ENCODE data around the gene PLA2R1. TPM values are rescaled to one million over a fixed set of nuclear protein-coding genes. Genes with fewer than 3 reads are reported as not detected.
"Not testable (repeated sequence)": the region's sequence is repeated elsewhere in the genome, so short reads cannot be mapped to it uniquely, and the experiment has no call there.

Gene PLA2R1
- total and polyA plus RNA-seq, 2 of the 4 experiments (the other 2 are of a cell fraction), result 0.43 to 0.54 TPM

GRCh38 chr2:159971365-159972152 is 90.9 kb downstream of the PLA2R1 start:
- CTCF ChIA-PET, result no interaction called here
- no peak overlapping the region for H3K4me3 ChIP-seq (ENCODE audit: insufficient read depth, low read depth, low read length)
- peaks cover 2% of the 10 kb centered on the region; the same call in 1 of the 2 replicates for H3K27me3 ChIP-seq (ENCODE audit: control insufficient read depth, insufficient read depth, low read length)
- H2AK9ac ChIP-seq (replicated peaks; ENCODE audit: low read depth, low read length, poor library complexity), result no peak overlapping the region
- no peak overlapping the region for H3K14ac ChIP-seq (replicated peaks; ENCODE audit: low read depth, low read length)
- H2AK5ac ChIP-seq (ENCODE audit: low read depth, low read length), result no peak overlapping the region
- BruUV-seq (replicated peaks), result no TSS peak
- DNase-seq, result no peak
- no peak overlapping the region for H2BK15ac ChIP-seq (ENCODE audit: low read depth, low read length)
- H3K18ac ChIP-seq (ENCODE audit: low read depth, low read length), result no peak overlapping the region
- H3K9me1 ChIP-seq (ENCODE audit: insufficient read depth, low read length), result no peaks in the 10 kb centered on the region
- no peak for TF ChIP-seq RFX5 (IDR thresholded peaks at IDR 0.05; ENCODE audit: low read depth, low read length)
- TF ChIP-seq MAFK (IDR thresholded peaks at IDR 0.05; ENCODE audit: low read depth, low read length), result peak; percentile 74
- no peak for ATAC-seq (ENCODE audit: low read depth)
- intact Hi-C loops (cut with micrococcal nuclease), result no loop called here
- no peak overlapping the region for H4K91ac ChIP-seq (ENCODE audit: insufficient read depth, low read depth, low read length)
- H2BK5ac ChIP-seq (ENCODE audit: low read depth, low read length, poor library complexity, severe bottlenecking), result no peak overlapping the region
- H3K9ac ChIP-seq (ENCODE audit: low read depth, low read length), result no peak overlapping the region
- H3K36me3 ChIP-seq (ENCODE audit: control insufficient read depth, insufficient read depth, low read length), result no peaks in the 10 kb centered on the region
- H4K8ac ChIP-seq (ENCODE audit: low read depth in 2 of 2, low read length in 2 of 2), result no peak overlapping the region
- in situ Hi-C loops (cut with MboI; ENCODE audit: low sequenced_read_pairs), result loop anchor here (25.0 kb wide), 1 partner anchor 1084 kb away; no protein-coding TSS in a partner anchor
- no peak overlapping the region for H2BK120ac ChIP-seq (ENCODE audit: low read depth, low read length)
- no peaks in the 10 kb centered on the region for H3K4me1 ChIP-seq (ENCODE audit: control insufficient read depth, insufficient read depth, low read length)
- POLR2A ChIA-PET (ENCODE audit: unreplicated experiment), result no interaction called here
- H2BK20ac ChIP-seq (ENCODE audit: low read depth, low read length), result no peak overlapping the region
- H4K20me1 ChIP-seq (ENCODE audit: insufficient read depth, low read length), result no peaks in the 10 kb centered on the region
- H4K5ac ChIP-seq (ENCODE audit: low read depth, low read length), result no peak overlapping the region
- WGBS, 2 experiments (ENCODE audit: extremely low coverage in 2 of 2, insufficient read length in 1 of 2), result 65% methylated on average over 2 of the region's 7 CpGs; no CpG with 5 or more reads in 1 of the 2 experiments
- no peak overlapping the region for H3K4me2 ChIP-seq (ENCODE audit: low read depth, low read length)
- no peak overlapping the region for H2AFZ ChIP-seq (replicated peaks; ENCODE audit: low read length, poor library complexity)
- H3K56ac ChIP-seq (ENCODE audit: extremely low read depth, insufficient read depth, low read length), result no peak overlapping the region
- dilution Hi-C loops (cut with HindIII; ENCODE audit: low sequenced_read_pairs, unreplicated experiment), result no loop called here
- H3K79me1 ChIP-seq (ENCODE audit: low read depth in 1 of 2, low read length in 2 of 2), result no peaks in the 10 kb centered on the region
- H3K23ac ChIP-seq (ENCODE audit: low read depth, low read length), result no peak overlapping the region
- no peak overlapping the region for H3K4ac ChIP-seq (ENCODE audit: low read depth, low read length)
- no peak overlapping the region for H3K27ac ChIP-seq (ENCODE audit: insufficient read depth, low read length)
- no peaks in the 10 kb centered on the region for H3K9me3 ChIP-seq (ENCODE audit: control insufficient read depth, insufficient read depth, low read length)

- H3K4me1 ChIP-seq (ENCODE audit: control insufficient read depth, insufficient read depth, low read length); H2AFZ ChIP-seq (replicated peaks; ENCODE audit: low read length, poor library complexity); CTCF ChIA-PET; H3K4me2 ChIP-seq (ENCODE audit: low read depth, low read length); H3K9me3 ChIP-seq (ENCODE audit: control insufficient read depth, insufficient read depth, low read length); H2AK5ac ChIP-seq (ENCODE audit: low read depth, low read length); H3K14ac ChIP-seq (replicated peaks; ENCODE audit: low read depth, low read length); H2AK9ac ChIP-seq (replicated peaks; ENCODE audit: low read depth, low read length, poor library complexity); BruUV-seq (replicated peaks); H2BK120ac ChIP-seq (ENCODE audit: low read depth, low read length); H4K91ac ChIP-seq (ENCODE audit: insufficient read depth, low read depth, low read length); H4K8ac ChIP-seq (ENCODE audit: low read depth in 2 of 2, low read length in 2 of 2); H2BK15ac ChIP-seq (ENCODE audit: low read depth, low read length); dilution Hi-C loops (cut with HindIII; ENCODE audit: low sequenced_read_pairs, unreplicated experiment); H2BK5ac ChIP-seq (ENCODE audit: low read depth, low read length, poor library complexity, severe bottlenecking); H4K5ac ChIP-seq (ENCODE audit: low read depth, low read length); H3K79me1 ChIP-seq (ENCODE audit: low read depth in 1 of 2, low read length in 2 of 2); H4K20me1 ChIP-seq (ENCODE audit: insufficient read depth, low read length); H3K36me3 ChIP-seq (ENCODE audit: control insufficient read depth, insufficient read depth, low read length); H3K9ac ChIP-seq (ENCODE audit: low read depth, low read length); H3K18ac ChIP-seq (ENCODE audit: low read depth, low read length); H2BK20ac ChIP-seq (ENCODE audit: low read depth, low read length); POLR2A ChIA-PET (ENCODE audit: unreplicated experiment); H3K4me3 ChIP-seq (ENCODE audit: insufficient read depth, low read depth, low read length); H3K9me1 ChIP-seq (ENCODE audit: insufficient read depth, low read length); DNase-seq; H3K4ac ChIP-seq (ENCODE audit: low read depth, low read length); H3K27ac ChIP-seq (ENCODE audit: insufficient read depth, low read length); ATAC-seq (ENCODE audit: low read depth); intact Hi-C loops (cut with micrococcal nuclease); H3K23ac ChIP-seq (ENCODE audit: low read depth, low read length); H3K56ac ChIP-seq (ENCODE audit: extremely low read depth, insufficient read depth, low read length); H3K27me3 ChIP-seq (ENCODE audit: control insufficient read depth, insufficient read depth, low read length): not testable (repeated sequence)
- in situ Hi-C loops (cut with MboI; ENCODE audit: low sequenced_read_pairs), result loop anchor here (25.0 kb wide), 1 partner anchor 1083 kb away; no protein-coding TSS in a partner anchor
- WGBS, 2 experiments (ENCODE audit: extremely low coverage in 2 of 2, insufficient read length in 1 of 2), result no CpG with 5 or more reads among the region's 1 CpG
These were observed 91.9 kb downstream of the PLA2R1 start for GRCh38 chr2:159970548-159970947.
